IgD-negative memory B cell (primary cell): Measurements from ENCODE around the gene GRK1. TPM values are rescaled to one million over a fixed set of nuclear protein-coding genes. Genes with fewer than 3 reads are reported as not detected.

Source experiments
- H3K27ac Mint-ChIP-seq, 3 donors: one replicate each; pipeline ENCODE4 v1.8.0; 2020 to 2022; ENCODE audit warnings: mild to moderate bottlenecking in 3 of 3, mixed read lengths in 3 of 3, moderate library complexity in 1 of 3
- H3K27me3 Mint-ChIP-seq: one replicate; pipeline ENCODE4 v1.8.0; 2021; ENCODE audit warnings: mixed read lengths
- H3K36me3 Mint-ChIP-seq: one replicate; pipeline ENCODE4 v1.8.0; 2020; ENCODE audit warnings: mild to moderate bottlenecking, mixed read lengths
- H3K4me1 Mint-ChIP-seq, 3 donors: one replicate each; pipeline ENCODE4 v1.8.0; 2020 to 2022; ENCODE audit warnings: mixed read lengths in 3 of 3, mild to moderate bottlenecking in 1 of 3
- H3K4me3 Mint-ChIP-seq, 4 donors: one replicate each; pipeline ENCODE4 v1.8.0; 2020 to 2022; ENCODE audit warnings: mild to moderate bottlenecking in 4 of 4, mixed read lengths in 4 of 4, moderate library complexity in 3 of 4
- H3K9me3 Mint-ChIP-seq, 3 donors: one replicate each; pipeline ENCODE4 v1.8.0; 2020 to 2021; ENCODE audit warnings: mixed read lengths in 3 of 3, mild to moderate bottlenecking in 1 of 3
- polyA plus RNA-seq: library from polyadenylated mRNA; unstranded; fragments of 300-500 nt; fragmentation: Illumina TruSeq; gene quantifications from one replicate; pipeline ENCODE4 v1.2.3, GENCODE V29; 2021

Gene GRK1
- polyA plus RNA-seq, 1 donor from 2014 or later = not detected

DNA sequence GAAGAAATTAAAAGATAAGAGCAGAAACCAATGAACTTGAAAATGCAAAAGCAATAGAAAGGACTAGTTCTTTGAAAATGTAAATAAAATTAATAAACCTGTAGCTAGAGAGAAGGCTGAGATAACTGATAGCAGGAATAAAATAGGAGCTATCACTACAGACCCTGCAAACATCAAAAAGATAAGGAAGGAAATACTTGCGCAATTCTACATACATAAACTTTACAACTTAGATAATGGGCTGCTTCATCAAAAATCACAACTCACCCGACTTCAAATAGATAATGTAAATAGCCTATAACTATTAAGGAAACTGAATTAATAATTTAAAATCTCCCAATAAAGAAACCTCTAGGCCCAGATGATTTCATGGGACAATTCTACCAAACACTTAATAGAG is 5.5 kb upstream of the GRK1 start:
- Mint-ChIP-seq H3K27me3 (peaks cover 2% of the 10 kb centered on the region), H3K27ac (no peak overlapping the region), H3K36me3 (no peaks in the 10 kb centered on the region), H3K9me3 (peaks cover 6 to 12% (median 9%) of the 10 kb centered on the region in 3 donors), H3K4me1 (no peaks in the 10 kb centered on the region), H3K4me3 (no peak overlapping the region)

DNA sequence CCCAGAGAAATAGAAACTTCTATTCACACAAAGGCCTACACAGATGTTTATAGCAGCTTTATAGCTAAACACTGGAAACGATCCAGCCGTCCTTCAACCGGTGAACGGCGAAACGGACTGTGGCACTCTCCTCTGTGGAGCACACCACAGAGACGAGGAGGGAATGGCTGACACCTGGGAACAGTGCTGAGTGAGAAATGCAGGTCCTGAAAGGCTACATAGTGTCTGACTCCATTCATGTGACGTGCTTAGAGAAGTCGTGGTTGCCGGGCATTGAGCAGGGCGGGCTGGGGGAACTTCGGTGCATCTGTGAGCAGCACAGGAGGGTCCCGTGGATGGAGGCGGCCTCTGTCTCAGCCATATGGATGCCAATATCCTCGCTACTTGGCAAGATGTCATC is 3.1 kb upstream of the GRK1 start:
- no peaks in the 10 kb centered on the region for H3K4me1 Mint-ChIP-seq
- H3K9me3 Mint-ChIP-seq = peaks cover 6 to 12% (median 9%) of the 10 kb centered on the region in 3 donors
- H3K27ac Mint-ChIP-seq = no peak overlapping the region
- no peak overlapping the region for H3K4me3 Mint-ChIP-seq
- no peaks in the 10 kb centered on the region for H3K27me3 Mint-ChIP-seq
- no peaks in the 10 kb centered on the region for H3K36me3 Mint-ChIP-seq

DNA sequence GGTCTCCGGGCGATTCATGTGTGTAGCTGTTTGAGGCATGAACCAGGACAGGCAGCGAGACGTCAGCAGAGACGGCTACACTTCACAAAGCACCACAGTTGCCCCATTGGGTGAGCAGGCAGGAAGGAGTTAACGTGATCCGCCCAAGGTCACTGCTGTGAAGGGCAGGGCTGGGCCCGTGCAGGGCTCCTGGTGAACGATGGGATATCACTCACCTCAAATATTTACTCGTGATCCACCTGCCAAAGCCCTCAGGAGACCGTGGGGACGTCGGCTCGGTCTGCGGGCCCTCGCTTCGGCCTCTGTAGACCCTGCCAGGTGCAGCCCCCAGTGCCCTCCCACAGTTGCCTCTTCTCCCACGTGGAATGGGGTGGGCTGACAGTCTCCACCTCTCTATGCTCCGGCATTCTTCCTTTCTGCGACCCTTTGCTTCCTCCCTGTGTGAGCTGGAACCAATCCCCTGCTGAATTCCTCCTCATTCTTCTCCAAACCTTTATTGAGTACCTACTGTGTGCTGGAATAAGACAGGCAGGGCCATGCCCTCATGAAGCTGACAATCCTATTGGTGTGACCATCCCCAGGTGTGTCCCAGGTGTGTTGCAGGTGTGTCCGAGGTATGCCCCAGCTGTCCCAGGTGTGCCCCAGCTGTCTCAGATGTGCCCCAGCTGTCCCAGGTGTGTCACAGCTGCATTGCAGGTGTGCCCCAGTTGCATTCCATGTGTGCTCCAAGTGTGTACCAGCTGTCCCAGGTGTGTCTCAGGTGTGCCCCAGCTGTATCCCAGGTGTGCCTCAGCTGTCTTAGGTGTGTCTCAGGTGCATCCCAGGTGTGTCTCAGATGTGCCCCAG is 2.0 kb upstream of the GRK1 start:
- Mint-ChIP-seq H3K4me1 (no peaks in the 10 kb centered on the region), H3K27me3 (no peaks in the 10 kb centered on the region), H3K36me3 (no peaks in the 10 kb centered on the region), H3K4me3 (no peak overlapping the region), H3K27ac (no peak overlapping the region), H3K9me3 (peaks cover 6 to 12% (median 9%) of the 10 kb centered on the region in 3 donors)

DNA sequence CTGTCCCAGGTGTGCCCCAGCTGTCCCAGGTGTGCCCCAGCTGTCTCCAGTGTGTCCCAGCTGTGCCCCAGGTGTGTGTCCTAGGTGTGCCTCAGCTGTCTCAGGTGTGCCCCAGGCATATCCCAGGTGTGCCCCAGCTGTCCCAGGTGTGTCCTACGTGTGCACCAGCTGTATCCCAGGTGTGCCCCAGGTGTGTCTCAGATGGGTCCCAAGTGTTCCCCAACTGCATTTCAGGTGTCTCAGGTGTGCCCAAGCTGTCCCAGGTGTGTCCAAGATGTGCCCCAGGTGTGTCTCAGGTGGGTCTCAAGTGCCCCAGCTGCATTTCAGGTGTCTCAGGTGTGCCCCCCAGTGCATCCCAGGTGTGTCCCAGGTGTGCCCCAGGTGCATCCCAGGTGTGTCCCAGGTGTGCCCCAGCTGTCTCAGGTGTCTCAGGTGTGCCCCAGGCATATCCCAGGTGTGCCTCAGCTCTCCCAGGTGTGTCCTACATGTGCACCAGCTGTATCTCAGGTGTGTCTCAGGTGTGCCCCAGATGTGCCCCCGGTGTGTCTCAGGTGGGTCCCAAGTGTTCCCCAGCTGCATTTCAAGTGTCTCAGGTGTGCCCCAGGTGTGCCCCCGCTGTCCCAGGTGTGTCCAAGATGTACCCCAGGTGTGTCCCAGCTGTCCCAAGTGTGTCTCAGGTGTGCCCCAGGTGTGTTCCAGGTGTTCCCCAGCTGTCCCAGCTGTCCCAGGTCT is 1.3 kb upstream of the GRK1 start:
- Mint-ChIP-seq H3K9me3 (peaks cover 4 to 8% (median 8%) of the 10 kb centered on the region in 3 donors), H3K36me3 (no peaks in the 10 kb centered on the region), H3K4me1 (no peaks in the 10 kb centered on the region), H3K4me3 (no peak overlapping the region), H3K27me3 (no peaks in the 10 kb centered on the region), H3K27ac (no peak overlapping the region)

DNA sequence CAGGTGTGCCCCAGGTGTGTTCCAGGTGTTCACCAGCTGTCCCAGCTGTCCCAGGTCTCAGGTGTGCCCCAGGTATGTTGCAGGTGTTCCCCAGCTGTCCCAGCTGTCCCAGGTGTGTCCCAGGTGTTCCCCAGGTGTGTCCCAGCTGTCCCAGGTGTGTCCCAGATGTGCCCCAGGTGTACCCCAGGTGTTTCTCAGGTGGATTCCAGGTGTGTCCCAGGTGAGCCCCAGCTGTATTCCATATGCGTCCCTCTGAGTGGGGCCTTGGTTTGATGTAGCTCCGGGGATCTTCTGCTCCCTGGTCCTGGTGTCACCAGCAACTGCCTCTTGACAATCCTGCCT is 719 bp upstream of the GRK1 start:
- H3K9me3 Mint-ChIP-seq = peaks cover 0 to 7% (median 3%) of the 10 kb centered on the region in 3 donors
- no peaks in the 10 kb centered on the region for H3K36me3 Mint-ChIP-seq
- H3K27ac Mint-ChIP-seq = no peak overlapping the region
- H3K4me1 Mint-ChIP-seq = no peaks in the 10 kb centered on the region
- H3K4me3 Mint-ChIP-seq = no peak overlapping the region
- H3K27me3 Mint-ChIP-seq = no peaks in the 10 kb centered on the region

DNA sequence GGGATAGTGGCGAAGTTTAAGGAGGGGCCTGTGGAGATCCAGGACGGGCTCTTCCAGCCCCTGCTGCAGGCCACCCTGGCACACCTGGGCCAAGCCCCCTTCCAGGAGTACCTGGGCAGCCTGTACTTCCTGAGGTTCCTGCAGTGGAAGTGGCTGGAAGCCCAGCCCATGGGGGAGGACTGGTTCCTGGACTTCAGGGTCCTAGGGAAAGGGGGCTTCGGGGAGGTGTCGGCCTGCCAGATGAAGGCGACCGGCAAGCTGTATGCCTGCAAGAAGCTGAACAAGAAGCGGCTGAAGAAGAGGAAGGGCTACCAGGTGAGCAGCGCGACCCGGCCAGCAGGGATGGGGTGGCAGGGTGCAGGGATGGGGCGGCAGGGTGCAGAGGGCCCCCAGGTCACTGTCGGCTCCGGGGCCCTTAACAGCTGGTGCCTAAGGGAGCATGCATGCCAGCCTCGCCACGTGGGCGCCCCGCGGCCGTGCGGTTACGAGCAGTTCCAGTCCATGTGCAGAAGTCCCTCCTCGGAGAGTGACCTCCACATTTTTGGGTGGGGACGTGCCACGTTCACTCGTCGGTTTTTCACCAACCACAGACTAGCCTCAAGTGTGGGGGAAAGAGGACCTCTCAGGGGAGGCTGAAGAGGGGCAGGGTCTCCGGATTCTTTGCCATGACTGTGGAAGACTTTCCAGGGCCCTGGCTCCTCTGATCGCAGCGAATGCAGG is 912 bp downstream of the GRK1 start:
- no peak overlapping the region for H3K27ac Mint-ChIP-seq
- H3K36me3 Mint-ChIP-seq = no peaks in the 10 kb centered on the region
- H3K4me1 Mint-ChIP-seq = no peaks in the 10 kb centered on the region
- peaks cover 0 to 3% (median 0%) of the 10 kb centered on the region in 3 donors for H3K9me3 Mint-ChIP-seq
- H3K27me3 Mint-ChIP-seq = no peaks in the 10 kb centered on the region
- no peak overlapping the region for H3K4me3 Mint-ChIP-seq

DNA sequence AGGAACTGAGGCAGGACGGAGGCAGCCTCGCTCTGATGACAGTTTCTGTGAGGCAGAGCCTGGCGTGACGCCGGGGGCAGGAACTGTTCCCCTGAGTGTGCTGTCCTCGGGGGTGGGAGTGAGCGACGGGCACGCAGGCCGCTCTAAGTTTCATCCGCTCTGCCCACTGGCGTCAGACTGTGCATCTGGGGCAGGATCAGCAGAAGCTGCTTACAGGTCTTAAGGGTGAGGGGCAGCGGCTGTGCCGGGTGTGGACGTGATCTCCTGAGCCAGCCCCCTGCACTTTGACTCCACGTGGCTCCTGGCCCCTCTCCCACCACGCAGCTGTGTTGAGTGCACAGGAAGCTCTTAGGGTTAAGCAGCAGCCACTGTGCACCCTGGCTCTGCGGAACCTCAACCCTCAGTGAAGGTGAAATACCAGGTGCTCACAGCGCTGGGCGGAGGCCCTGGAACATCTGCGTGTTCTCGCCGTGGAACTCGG is 1.5 kb downstream of the GRK1 start:
- Mint-ChIP-seq H3K4me3 (no peak overlapping the region), H3K27ac (peak overlapping the region in 1 of 3 donors; percentile 82), H3K9me3 (peaks cover 0 to under 1% (median 0%) of the 10 kb centered on the region in 3 donors), H3K27me3 (no peaks in the 10 kb centered on the region), H3K4me1 (no peaks in the 10 kb centered on the region), H3K36me3 (no peaks in the 10 kb centered on the region)

DNA sequence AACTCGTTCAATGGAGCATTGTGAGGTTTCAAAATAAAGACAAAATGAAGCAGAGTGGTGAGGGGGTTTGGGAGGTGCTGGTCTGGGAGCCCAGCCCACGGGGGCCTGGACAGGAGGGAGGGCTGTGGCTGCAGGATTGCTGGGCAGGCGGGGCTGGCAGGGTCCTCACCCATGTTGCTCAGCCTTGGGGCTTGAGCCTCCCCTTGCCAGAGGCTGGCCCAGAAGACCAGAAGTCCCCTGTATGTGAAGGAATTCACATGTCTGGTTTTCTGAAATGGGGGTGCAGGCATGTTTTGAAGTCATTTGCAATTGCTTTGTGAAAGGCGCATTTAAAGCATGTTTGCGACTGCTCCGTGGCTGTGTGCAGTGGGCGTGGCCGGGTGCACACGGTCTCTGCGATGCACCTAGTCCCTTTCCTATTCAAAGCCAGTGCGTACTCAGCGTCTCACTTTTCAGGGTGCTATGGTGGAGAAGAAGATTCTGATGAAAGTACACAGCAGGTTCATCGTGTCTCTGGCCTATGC is 2.3 kb downstream of the GRK1 start:
- Mint-ChIP-seq H3K9me3 (no peaks in the 10 kb centered on the region), H3K36me3 (no peaks in the 10 kb centered on the region), H3K27me3 (no peaks in the 10 kb centered on the region), H3K4me3 (no peak overlapping the region), H3K4me1 (no peaks in the 10 kb centered on the region), H3K27ac (peak overlapping the region in 2 of 3 donors; percentile 39 to 82)

DNA sequence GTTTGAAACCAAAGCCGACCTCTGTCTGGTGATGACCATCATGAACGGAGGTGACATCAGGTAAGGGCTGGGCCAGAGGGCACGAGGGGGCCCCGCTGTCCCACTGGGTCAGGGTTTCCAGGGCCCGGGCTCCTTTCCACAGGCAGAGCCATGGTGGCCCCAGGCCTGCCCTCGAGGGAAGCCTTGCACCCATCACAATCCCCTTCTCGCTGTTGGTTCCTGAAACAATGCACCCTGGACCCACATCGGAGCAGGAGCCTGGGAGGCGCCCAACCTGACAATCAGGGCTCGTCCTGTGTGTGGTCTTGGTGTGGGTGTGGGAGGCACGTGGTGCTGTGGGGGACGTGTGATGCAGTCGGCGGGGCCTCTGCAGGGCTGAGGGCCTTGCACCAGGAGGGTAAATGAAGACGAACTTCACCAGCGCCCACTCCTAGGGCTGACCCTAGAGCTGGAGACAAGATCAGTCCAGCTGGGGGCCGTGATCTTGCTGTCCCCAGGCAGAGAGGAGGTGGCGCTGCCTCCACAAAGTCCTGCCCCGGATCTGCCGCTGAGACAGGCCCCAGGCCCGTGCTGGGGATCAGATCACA is 2.8 kb downstream of the GRK1 start:
- Mint-ChIP-seq H3K9me3 (no peaks in the 10 kb centered on the region), H3K27me3 (no peaks in the 10 kb centered on the region), H3K4me1 (no peaks in the 10 kb centered on the region), H3K4me3 (no peak overlapping the region), H3K36me3 (no peaks in the 10 kb centered on the region), H3K27ac (peak overlapping the region in 1 of 3 donors; percentile 39)

DNA sequence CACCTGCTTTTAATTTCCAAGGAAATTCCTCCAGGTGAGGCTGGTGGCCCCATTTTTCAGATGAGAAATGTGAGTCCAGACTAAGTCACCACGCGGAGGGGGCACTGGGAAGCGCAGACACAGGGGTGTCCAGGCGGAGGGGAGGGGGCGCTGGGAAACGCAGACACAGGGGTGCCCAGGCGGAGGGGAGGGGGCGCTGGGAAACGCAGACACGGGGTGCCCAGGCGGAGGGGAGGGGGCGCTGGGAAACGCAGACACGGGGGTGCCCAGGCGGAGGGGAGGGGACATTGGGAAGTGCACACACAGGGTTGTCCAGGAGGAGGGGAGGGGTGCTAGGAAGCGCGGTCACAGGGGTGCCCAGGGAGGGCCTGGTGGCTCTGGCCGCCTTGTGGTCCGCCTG is 3.5 kb downstream of the GRK1 start:
- Mint-ChIP-seq H3K27me3 (no peaks in the 10 kb centered on the region), H3K27ac (no peak overlapping the region), H3K4me1 (no peaks in the 10 kb centered on the region), H3K4me3 (no peak overlapping the region), H3K36me3 (no peaks in the 10 kb centered on the region), H3K9me3 (no peaks in the 10 kb centered on the region)

DNA sequence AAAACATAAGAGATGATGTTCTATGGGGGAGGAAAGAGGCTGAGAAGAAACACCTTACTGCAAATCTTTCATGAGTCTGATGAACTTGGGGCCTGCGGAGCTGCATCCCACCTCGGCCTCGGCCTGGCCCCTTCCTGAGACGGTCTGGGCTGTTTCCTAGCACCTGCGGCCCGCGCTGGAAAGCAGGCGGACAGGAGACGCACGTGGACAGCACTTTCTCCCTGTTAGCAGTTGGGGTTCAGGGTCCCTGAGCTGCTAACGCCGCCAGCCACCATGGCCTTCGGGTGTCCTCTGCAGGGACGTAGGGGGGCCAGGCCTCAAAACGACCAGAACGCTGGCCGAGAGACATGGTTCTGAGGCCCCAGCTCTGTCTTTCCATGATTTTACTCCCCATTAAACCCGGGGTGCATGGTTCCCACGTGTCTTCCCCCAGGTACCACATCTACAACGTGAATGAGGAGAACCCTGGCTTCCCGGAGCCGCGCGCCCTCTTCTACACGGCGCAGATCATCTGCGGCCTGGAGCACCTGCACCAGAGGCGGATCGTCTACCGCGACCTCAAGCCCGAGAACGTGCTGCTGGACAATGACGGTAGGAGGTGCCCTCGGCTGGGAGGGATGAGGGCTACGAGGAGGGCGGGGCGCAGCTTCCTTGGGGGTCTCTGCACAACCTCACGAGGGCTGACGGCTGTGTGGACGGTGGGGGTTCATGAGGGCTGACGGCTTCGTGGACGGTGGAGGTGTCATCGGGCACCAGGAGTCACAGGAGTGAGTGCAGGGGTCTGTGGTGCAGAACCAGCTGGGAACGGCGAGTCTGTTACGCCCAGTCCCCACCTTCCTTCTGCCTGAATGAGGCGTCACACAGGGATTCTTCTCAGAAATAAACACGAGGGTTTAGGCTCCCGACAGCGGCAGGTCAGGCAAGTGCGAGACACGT is 4.3 kb downstream of the GRK1 start:
- peak overlapping the region in 1 of 3 donors; percentile 78 for H3K27ac Mint-ChIP-seq
- H3K36me3 Mint-ChIP-seq = no peaks in the 10 kb centered on the region
- no peaks in the 10 kb centered on the region for H3K4me1 Mint-ChIP-seq
- H3K27me3 Mint-ChIP-seq = no peaks in the 10 kb centered on the region
- H3K4me3 Mint-ChIP-seq = no peak overlapping the region
- H3K9me3 Mint-ChIP-seq = no peaks in the 10 kb centered on the region

DNA sequence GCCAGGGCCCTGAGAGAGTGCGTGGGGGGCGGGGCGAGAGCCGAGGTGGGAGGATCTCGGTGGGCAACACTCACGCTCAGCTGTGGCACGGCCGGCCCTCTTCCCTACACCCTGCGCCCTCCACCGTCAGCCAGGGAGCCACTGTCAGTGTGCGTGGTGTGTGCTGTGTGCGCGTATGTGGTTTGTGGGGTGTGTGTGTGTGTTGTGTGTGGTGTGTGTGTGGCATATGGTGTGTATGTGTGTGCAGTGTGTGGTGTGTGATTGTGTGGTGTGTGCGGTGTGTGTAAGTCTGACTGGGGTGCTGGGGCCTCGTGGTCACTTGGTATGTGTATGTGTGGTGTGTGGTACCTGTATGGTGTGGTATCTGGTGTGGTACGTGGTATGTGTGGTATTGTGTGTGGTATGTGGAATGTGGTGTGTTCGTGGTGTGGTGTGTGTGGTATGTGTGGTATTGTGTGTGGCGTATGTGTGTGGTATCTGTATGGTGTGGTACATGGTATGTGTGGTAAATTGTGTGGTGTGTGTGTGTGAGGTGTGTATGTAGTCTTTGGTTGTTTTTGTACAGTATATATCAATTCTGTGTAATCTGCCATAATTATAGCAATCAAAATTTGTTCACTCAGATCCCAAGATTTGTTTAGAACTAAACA is 5.1 kb downstream of the GRK1 start:
- Mint-ChIP-seq H3K27me3 (no peaks in the 10 kb centered on the region), H3K36me3 (no peaks in the 10 kb centered on the region), H3K27ac (peak overlapping the region in 2 of 3 donors; percentile 1 to 78), H3K4me1 (no peaks in the 10 kb centered on the region), H3K9me3 (no peaks in the 10 kb centered on the region), H3K4me3 (peak overlapping the region in 1 of 4 donors; percentile 1)

DNA sequence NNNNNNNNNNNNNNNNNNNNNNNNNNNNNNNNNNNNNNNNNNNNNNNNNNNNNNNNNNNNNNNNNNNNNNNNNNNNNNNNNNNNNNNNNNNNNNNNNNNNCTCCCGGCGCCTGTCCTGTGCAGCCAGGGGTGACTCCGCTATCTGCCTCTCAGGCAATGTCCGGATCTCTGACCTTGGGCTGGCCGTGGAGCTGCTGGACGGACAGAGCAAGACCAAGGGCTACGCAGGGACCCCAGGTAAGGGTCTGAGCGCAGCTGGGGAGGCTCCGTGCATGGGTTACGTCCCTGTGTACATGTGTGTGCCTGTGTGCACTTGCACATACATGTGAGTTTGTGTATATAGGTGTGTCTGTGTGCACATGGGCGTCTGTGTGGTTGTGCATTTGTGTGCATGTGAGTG is 55.9 kb downstream of the GRK1 start:
- peak overlapping the region in 2 of 3 donors; percentile 35 to 96 for H3K27ac Mint-ChIP-seq
- H3K4me1 Mint-ChIP-seq = peaks cover 0 to 3% (median 2%) of the 10 kb centered on the region in 3 donors
- no peaks in the 10 kb centered on the region for H3K9me3 Mint-ChIP-seq
- H3K27me3 Mint-ChIP-seq = no peaks in the 10 kb centered on the region
- peak overlapping the region in 2 of 4 donors; percentile 71 to 83 for H3K4me3 Mint-ChIP-seq
- no peaks in the 10 kb centered on the region for H3K36me3 Mint-ChIP-seq
